AG10803 (cell line): ENCODE results near the gene CRYBB1.
A peak's percentile ranks its signal among the peaks of the same experiment; 100 is the strongest.
"Not testable (repeated sequence)": the region's sequence is repeated elsewhere in the genome, so short reads cannot be mapped to it uniquely, and the experiment has no call there.

Experiments used
- DNase-seq: peaks from one replicate; pipeline ENCODE4 v3.0.0; 2010; ENCODE audit warnings: low read depth
- H3K4me3 ChIP-seq: 2 replicates; pipeline ENCODE4 v1.5.1; 2011; ENCODE audit warnings: mild to moderate bottlenecking, low read length, control low read depth
- TF ChIP-seq, protein P1 (sequence below): conservative IDR thresholded peaks from 2 replicates; pipeline ENCODE4 v1.5.1; 2011; ENCODE audit warnings: mild to moderate bottlenecking, low read length, control low read depth, inconsistent platforms

The CRYBB1 gene

DNA sequence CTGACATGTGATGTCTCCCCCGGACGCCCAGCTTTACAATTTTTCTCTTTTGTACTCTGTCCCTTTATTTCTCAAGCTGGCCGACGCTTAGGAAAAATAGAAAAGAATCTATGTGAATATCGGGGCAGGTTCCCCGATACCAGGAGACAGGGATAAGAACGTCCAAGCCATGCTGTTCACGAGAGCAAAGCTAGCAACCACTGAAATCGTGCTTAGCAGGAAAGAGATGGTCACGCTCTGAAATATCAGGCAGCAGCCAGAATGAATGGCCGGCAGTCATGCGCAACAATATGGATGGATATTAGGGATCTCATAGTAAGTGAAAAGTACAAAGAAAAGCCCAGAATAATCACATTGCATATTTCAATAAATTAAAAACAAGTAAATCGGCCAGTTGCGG, 3.5 kb downstream of the CRYBB1 start:
- DNase-seq, result no peak
- TF ChIP-seq, protein P1, sequence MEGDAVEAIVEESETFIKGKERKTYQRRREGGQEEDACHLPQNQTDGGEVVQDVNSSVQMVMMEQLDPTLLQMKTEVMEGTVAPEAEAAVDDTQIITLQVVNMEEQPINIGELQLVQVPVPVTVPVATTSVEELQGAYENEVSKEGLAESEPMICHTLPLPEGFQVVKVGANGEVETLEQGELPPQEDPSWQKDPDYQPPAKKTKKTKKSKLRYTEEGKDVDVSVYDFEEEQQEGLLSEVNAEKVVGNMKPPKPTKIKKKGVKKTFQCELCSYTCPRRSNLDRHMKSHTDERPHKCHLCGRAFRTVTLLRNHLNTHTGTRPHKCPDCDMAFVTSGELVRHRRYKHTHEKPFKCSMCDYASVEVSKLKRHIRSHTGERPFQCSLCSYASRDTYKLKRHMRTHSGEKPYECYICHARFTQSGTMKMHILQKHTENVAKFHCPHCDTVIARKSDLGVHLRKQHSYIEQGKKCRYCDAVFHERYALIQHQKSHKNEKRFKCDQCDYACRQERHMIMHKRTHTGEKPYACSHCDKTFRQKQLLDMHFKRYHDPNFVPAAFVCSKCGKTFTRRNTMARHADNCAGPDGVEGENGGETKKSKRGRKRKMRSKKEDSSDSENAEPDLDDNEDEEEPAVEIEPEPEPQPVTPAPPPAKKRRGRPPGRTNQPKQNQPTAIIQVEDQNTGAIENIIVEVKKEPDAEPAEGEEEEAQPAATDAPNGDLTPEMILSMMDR, result no peak
- H3K4me3 ChIP-seq, result no peak overlapping the region

DNA sequence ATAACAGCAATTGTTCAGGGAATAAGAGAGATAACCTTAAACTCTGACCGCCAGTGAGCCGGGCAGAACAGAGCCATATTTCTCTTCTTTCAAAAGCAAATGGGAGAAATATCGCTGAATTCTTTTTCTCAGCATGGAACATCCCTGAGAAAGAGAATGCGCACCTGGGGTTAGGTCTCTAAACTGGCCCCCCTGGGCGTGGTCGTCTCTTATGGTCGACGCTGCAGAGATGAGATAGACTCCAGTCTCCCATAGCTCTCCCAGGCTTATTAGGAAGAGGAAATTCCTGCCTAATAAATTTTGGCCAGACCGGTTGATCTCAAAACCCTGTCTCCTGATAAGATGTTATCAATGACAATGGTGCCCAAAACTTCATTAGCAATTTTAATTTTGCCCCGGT, 4.1 kb downstream of the CRYBB1 start:
- H3K4me3 ChIP-seq, DNase-seq: not testable (repeated sequence)

DNA sequence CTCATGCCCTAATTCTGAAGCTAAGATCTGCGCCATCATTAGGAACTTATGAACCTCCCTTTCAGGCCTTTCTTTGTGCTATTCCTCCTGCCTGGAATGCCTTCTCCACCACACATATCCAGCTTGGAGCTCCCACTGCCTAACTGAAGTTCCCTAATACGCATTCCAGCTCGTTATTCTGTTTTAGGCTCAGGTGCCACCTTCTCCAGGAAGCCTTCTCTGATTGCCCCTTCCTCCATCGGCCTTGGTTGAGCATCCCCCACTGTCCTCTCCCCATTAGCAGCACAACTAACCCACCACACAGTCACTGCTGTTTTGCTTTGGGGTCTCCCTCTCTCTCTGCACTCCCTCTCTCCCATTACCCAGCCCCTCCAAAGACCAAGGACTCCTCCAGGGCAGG, 5.2 kb downstream of the CRYBB1 start:
- TF ChIP-seq, protein P1, result no peak
- H3K4me3 ChIP-seq, result no peak overlapping the region
- no peak for DNase-seq

DNA sequence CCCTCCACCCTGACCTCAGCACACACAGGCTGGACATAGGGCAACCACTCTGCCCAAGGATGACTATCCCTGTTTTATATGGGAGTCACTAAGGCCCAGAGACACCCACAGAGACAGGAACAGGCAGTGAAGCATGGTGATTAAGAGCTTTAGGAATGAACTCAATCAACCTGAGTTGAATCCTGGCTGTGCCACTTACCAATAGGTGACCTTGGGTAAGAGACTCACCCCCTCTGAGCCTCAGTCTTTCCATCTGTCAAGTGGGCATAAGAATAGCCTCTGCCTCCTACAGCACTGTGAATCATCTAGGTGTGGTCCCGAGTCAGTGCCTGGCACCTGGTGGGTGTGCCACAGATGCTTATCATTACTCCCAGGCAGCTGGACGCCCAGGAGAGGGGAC, 6.8 kb downstream of the CRYBB1 start:
- no peak overlapping the region for H3K4me3 ChIP-seq
- peak; percentile 33 for DNase-seq
- TF ChIP-seq, protein P1, result no peak

DNA sequence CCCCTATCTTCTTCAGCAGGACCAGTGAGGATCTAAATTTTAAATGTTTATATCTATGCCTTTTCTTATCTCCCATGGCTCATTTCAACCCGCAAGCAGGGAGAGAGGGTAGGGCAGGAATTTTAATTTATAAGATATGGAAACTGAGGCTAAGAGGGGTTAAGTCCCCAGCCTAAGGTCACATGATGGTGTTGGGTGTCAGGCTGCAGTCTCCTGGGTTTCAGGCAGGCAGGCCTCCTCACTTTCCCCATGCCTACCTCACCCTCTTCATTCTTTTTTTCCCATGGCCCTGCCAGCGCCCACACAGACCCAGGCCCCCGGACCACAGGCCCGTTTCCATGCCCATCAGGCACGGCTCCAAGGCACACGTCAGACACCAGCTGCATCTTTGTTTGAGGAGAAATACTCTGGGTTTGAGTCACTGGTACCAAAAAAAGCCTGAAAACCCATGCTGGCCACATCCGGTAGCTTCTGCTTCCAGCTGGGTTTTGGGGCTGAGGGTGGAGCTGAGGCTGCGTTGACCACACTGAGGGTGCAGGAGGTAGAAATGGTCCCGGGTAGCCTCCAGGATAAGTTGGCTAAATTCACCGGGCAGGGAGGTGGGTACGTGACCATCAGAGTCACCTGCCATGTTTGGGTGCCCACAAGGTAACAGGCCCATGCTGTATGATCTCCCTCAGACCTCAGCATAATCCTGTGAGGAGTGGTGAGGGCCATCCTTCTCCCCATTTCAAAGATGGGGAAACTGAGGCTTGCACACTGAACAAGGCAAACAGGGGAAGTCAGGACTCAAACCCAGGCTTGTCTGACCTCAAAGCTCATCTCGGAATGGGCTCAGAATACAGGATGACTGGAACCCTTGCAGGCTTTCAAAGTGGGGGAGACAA, 7.5 kb downstream of the CRYBB1 start:
- H3K4me3 ChIP-seq, result no peak overlapping the region
- DNase-seq, result peak; percentile 94
- TF ChIP-seq, protein P1, result no peak

DNA sequence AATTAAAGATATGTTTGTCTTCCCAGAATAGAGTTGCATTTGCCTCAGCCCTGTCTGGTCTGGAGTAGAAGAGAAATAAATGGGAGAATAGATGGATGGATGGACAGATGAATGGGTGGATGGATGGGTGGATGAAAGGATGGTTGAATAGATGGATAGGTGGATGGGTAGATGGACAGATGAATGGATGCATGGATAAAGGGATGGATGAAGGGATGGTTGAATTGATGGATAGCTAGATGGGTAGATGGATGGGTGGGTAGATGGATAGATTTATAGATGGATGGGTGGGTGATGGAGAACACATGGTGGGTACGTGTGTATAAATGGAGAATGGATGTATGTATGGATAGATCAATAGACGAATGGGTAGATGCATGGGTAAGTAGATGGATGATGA, 8.5 kb downstream of the CRYBB1 start:
- TF ChIP-seq, protein P1, result no peak

DNA sequence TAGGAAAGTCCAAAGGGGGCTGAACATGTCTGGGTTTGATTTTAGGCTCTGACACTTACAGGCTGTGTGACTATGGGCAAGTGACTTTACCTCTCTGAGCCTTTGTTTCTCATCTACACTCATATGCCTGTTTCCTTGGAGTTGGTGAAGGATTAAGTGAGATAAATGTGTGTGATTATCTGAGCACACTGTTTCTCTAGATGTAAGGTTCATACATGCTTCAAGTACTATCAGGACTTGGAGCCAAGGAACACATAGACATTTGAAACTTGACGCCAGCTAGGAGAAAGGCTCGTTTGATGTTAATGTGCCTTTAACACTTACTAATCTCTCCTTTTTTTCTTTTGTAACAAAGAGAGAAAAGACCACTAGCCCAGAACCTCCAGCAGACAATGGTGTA, 9.7 kb downstream of the CRYBB1 start:
- TF ChIP-seq, protein P1, result no peak
- no peak overlapping the region for H3K4me3 ChIP-seq
- no peak for DNase-seq

More for the DNA sequence above, 8.5 kb downstream of the CRYBB1 start:
- H3K4me3 ChIP-seq, result no peak overlapping the region
- DNase-seq, result no peak
